ENCODE results near the gene EVA1C.

DNA sequence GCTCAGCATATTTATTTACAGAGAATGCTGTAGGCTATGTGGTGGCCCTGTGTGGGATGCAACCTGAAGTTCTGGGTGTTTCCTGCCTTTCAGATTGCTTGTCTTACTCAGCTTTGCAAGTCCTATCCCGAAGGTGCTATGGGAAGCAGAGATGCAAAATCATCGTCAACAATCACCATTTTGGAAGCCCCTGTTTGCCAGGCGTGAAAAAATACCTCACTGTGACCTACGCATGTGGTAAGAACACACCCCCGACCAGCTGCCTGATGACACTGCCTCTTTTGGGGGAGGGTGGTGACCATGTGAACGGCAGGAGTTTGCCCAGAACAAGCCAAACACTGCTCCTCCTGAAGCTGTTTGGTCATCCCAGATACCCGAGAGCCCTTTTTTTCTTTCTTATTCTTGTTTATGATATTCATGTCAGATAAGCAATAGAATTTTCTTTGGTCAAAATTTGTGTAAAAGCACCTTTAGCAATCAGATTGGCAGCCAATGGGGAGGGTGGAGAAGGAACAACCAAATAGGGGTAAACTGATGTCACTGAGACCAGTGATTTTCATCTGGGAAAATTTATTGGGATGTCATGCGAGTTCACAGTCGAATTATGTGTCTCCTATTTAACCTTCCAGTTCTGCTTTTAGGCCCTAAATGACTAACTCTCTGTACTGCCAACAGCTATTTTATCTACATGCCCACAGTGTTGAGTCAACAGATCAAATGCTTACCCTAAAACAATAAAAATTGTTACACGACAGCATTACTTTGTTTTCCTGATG, 82.6 kb downstream of the EVA1C start:
- TF ChIP-seq POLR2A (IDR thresholded peaks at IDR 0.05; ENCODE audit: borderline replicate concordance, extremely low read depth, insufficient read depth, insufficient read length) (no peak), RAD21 (IDR thresholded peaks at IDR 0.05; ENCODE audit: low read depth) (no peak), SP1 (IDR thresholded peaks at IDR 0.05; ENCODE audit: low read depth) (no peak; the same call in 1 of the 2 replicates), SIN3A (IDR thresholded peaks at IDR 0.05; ENCODE audit: low read depth) (no peak), EZH2 (IDR thresholded peaks at IDR 0.05) (no peak), SRF (IDR thresholded peaks at IDR 0.05; ENCODE audit: low read depth) (no peak), POLR2AphosphoS5 (IDR thresholded peaks at IDR 0.05; ENCODE audit: low read depth, low read length) (no peak), TCF7L2 (IDR thresholded peaks at IDR 0.05; ENCODE audit: borderline replicate concordance, extremely low read depth, insufficient read depth, insufficient read length) (no peak), ZNF274 (IDR thresholded peaks at IDR 0.05; ENCODE audit: low read depth, low read length) (no peak), CEBPB (IDR thresholded peaks at IDR 0.05; ENCODE audit: low read depth) (no peak), ZFX (IDR thresholded peaks at IDR 0.05) (no peak)
- TF ChIP-seq, protein P1, sequence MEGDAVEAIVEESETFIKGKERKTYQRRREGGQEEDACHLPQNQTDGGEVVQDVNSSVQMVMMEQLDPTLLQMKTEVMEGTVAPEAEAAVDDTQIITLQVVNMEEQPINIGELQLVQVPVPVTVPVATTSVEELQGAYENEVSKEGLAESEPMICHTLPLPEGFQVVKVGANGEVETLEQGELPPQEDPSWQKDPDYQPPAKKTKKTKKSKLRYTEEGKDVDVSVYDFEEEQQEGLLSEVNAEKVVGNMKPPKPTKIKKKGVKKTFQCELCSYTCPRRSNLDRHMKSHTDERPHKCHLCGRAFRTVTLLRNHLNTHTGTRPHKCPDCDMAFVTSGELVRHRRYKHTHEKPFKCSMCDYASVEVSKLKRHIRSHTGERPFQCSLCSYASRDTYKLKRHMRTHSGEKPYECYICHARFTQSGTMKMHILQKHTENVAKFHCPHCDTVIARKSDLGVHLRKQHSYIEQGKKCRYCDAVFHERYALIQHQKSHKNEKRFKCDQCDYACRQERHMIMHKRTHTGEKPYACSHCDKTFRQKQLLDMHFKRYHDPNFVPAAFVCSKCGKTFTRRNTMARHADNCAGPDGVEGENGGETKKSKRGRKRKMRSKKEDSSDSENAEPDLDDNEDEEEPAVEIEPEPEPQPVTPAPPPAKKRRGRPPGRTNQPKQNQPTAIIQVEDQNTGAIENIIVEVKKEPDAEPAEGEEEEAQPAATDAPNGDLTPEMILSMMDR (IDR thresholded peaks at IDR 0.05 in 2 of 3, conservative IDR thresholded peaks at IDR 0.05 in 1 of 3; ENCODE audit: borderline replicate concordance in 1 of 3, insufficient read depth in 1 of 3, low read depth in 2 of 3, low read length in 2 of 3): no peak
- TF ChIP-seq, protein P2, sequence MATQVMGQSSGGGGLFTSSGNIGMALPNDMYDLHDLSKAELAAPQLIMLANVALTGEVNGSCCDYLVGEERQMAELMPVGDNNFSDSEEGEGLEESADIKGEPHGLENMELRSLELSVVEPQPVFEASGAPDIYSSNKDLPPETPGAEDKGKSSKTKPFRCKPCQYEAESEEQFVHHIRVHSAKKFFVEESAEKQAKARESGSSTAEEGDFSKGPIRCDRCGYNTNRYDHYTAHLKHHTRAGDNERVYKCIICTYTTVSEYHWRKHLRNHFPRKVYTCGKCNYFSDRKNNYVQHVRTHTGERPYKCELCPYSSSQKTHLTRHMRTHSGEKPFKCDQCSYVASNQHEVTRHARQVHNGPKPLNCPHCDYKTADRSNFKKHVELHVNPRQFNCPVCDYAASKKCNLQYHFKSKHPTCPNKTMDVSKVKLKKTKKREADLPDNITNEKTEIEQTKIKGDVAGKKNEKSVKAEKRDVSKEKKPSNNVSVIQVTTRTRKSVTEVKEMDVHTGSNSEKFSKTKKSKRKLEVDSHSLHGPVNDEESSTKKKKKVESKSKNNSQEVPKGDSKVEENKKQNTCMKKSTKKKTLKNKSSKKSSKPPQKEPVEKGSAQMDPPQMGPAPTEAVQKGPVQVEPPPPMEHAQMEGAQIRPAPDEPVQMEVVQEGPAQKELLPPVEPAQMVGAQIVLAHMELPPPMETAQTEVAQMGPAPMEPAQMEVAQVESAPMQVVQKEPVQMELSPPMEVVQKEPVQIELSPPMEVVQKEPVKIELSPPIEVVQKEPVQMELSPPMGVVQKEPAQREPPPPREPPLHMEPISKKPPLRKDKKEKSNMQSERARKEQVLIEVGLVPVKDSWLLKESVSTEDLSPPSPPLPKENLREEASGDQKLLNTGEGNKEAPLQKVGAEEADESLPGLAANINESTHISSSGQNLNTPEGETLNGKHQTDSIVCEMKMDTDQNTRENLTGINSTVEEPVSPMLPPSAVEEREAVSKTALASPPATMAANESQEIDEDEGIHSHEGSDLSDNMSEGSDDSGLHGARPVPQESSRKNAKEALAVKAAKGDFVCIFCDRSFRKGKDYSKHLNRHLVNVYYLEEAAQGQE (IDR thresholded peaks at IDR 0.05; ENCODE audit: low read depth): no peak

All from HCT116 (cell line).